Transverse colon (tissue), 4 donors: Measurements from ENCODE around the gene FAM78B. TPM values are rescaled to one million over a fixed set of nuclear protein-coding genes. Genes with fewer than 3 reads are reported as not detected.

Experiments
- DNase-seq: peaks from one replicate; pipeline ENCODE4 v3.0.0-alpha.2; 2019
- H3K27ac ChIP-seq, 4 donors: fragments of 200-600 bp; sonication (generic); 2 replicates each; pipeline ENCODE4 v1.5.1; 2016 to 2018; ENCODE audit warnings: inconsistent platforms in 4 of 4
- H3K27me3 ChIP-seq: fragments of 200-600 bp; sonication (generic); 2 replicates; pipeline ENCODE4 v1.5.1; 2017; ENCODE audit warnings: inconsistent platforms
- H3K36me3 ChIP-seq, 4 donors: fragments of 200-600 bp; sonication (generic); 2 replicates each; pipeline ENCODE4 v1.5.1; 2017 to 2019; ENCODE audit warnings: inconsistent platforms in 4 of 4
- H3K4me1 ChIP-seq, 4 donors: fragments of 200-600 bp; sonication (generic); 2 replicates each; pipeline ENCODE4 v1.5.1; 2017 to 2020; ENCODE audit warnings: inconsistent platforms in 4 of 4
- H3K4me3 ChIP-seq, 4 donors: fragments of 200-600 bp; sonication (generic); 1 replicate in 1 of 4; 2 replicates in 3 of 4; pipeline versions ENCODE4 v1.5.1 to v1.6.1; 2017 to 2019; ENCODE audit warnings: inconsistent platforms in 4 of 4
- H3K9me3 ChIP-seq, 2 donors: fragments of 200-600 bp; sonication (generic); 2 replicates each; pipeline ENCODE4 v1.5.1; 2017 to 2019; ENCODE audit warnings: inconsistent platforms in 2 of 2
- EP300 ChIP-seq: sonication (generic); formaldehyde crosslinking; IDR thresholded peaks from one replicate; pipeline ENCODE4 v1.6.1; 2017; ENCODE audit warnings: antibody characterized with exemption, low read depth
- POLR2A ChIP-seq: fragments of 450-650 bp; IDR thresholded peaks from one replicate; pipeline ENCODE4 v1.6.1; 2016; ENCODE audit warnings: antibody characterized with exemption, mild to moderate bottlenecking, moderate library complexity
- POLR2AphosphoS5 ChIP-seq, 3 donors: sonication (generic); formaldehyde crosslinking; IDR thresholded peaks; one replicate each; pipeline ENCODE4 v1.6.1; 2016; ENCODE audit warnings: antibody characterized with exemption in 3 of 3
- WGBS, 2 donors: methylation state at CpG; one replicate each; pipeline ENCODE4 v1.1.5; 2018; ENCODE audit warnings: low coverage in 1 of 2; 5-methylcytosine and 5-hydroxymethylcytosine counted together
- in situ Hi-C, 4 donors: fragments of 200-750 bp; cut with MboI; loops; one replicate each; pipeline versions ENCODE4 v1.15.0 to v1.15.1; 2017; ENCODE audit warnings: low sequenced_read_pairs in 3 of 4, low pct_ligation_motif_present in 1 of 4, low pct_unique_long_range_greater_than_20kb in 1 of 4
- intact Hi-C: fragments of 100-400 bp; cut with DNase I; formaldehyde crosslinking; loops from one replicate; pipeline ENCODE4 v1.15.1; 2023; ENCODE audit warnings: low total_unique reads
- total RNA-seq, 4 donors: library from RNA; depleted of rRNA; stranded (reverse); fragments of >200 nt; gene quantifications; one replicate each; pipeline ENCODE4 v1.1.0, GENCODE V29; 2016
- TF ChIP-seq, protein P1 (sequence below), 5 experiments: fragments of 200-600 bp in 3 of 5; fragments of 450-650 bp in 2 of 5; sonication (generic) in 3 of 5; IDR thresholded peaks; 1 replicate in 2 of 5; 2 replicates in 3 of 5; pipeline ENCODE4 v1.5.1; 2016 to 2017; ENCODE audit warnings: antibody characterized with exemption in 5 of 5, inconsistent platforms in 3 of 5, mild to moderate bottlenecking in 2 of 5, moderate library complexity in 1 of 5

FAM78B gene
- total RNA-seq, 4 donors from 2014 or later: 0.40 to 5.2 (median 0.80) TPM

DNA sequence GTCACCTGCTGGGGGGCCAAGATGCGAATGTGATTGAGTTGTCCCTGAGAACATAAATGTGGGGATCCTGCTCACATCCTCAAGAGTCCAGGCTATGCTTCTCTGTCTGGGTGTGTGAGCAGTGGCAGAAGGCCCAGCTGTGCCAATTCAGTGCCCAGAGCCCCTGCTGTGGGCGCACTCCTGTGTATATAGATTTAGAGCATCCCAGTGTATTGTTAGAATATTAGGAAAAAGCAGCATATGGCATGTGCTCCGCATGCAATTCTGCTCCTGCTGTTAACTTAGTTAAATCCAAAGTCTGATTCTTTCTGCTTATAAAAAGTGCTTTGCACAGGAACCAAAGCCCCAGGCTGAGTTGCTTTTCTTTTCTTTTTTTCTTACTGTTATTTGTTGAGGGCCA is 37.8 kb downstream of the FAM78B start:
- no peaks in the 10 kb centered on the region for H3K4me1 ChIP-seq
- no peak overlapping the region for H3K4me3 ChIP-seq
- no peaks in the 10 kb centered on the region for H3K27me3 ChIP-seq
- no peak overlapping the region for H3K27ac ChIP-seq
- WGBS, 2 donors: 96 to 100% methylated on average over 2 to 3 of the region's 3 CpGs
- no peaks in the 10 kb centered on the region for H3K9me3 ChIP-seq
- TF ChIP-seq EP300: no peak
- DNase-seq: no peak
- no peaks in the 10 kb centered on the region for H3K36me3 ChIP-seq
- in situ Hi-C loops: no loop called here
- intact Hi-C loops: no loop called here

DNA sequence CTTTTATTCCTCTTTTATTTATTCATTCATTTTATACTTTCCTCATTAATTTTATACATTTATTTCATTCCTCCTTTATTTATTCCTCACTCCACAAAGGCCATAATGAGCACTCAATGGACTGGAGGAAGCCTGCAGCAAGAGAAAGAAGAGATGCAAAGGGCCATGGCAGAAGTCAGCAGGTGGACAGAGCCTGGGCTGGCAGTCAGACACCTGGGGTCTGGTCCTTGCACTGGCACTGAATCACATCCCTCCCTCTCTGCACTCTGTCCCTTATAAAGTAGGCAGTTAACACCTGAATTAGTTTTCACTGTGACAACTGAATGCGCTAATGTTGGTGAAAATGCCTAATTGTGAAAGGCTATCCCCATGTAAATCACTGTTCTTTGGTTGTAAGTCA is 38.6 kb downstream of the FAM78B start:
- H3K27me3 ChIP-seq: no peaks in the 10 kb centered on the region
- no peak for TF ChIP-seq EP300
- no peak for TF ChIP-seq POLR2AphosphoS5 (IDR thresholded peaks at IDR 0.05)
- TF ChIP-seq, protein P1, sequence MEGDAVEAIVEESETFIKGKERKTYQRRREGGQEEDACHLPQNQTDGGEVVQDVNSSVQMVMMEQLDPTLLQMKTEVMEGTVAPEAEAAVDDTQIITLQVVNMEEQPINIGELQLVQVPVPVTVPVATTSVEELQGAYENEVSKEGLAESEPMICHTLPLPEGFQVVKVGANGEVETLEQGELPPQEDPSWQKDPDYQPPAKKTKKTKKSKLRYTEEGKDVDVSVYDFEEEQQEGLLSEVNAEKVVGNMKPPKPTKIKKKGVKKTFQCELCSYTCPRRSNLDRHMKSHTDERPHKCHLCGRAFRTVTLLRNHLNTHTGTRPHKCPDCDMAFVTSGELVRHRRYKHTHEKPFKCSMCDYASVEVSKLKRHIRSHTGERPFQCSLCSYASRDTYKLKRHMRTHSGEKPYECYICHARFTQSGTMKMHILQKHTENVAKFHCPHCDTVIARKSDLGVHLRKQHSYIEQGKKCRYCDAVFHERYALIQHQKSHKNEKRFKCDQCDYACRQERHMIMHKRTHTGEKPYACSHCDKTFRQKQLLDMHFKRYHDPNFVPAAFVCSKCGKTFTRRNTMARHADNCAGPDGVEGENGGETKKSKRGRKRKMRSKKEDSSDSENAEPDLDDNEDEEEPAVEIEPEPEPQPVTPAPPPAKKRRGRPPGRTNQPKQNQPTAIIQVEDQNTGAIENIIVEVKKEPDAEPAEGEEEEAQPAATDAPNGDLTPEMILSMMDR (IDR thresholded peaks at IDR 0.05): no peak
- TF ChIP-seq POLR2A: no peak
- intact Hi-C loops (no loop called here), in situ Hi-C loops (no loop called here)
- no peak for DNase-seq
- no peaks in the 10 kb centered on the region for H3K9me3 ChIP-seq
- H3K4me1 ChIP-seq: no peaks in the 10 kb centered on the region
- H3K4me3 ChIP-seq: no peak overlapping the region
- WGBS, 2 donors: 96% methylated on average over 1 of the region's 1 CpG; no CpG with 5 or more reads in 1 of the 2 donors
- no peaks in the 10 kb centered on the region for H3K36me3 ChIP-seq
- H3K27ac ChIP-seq: no peak overlapping the region

DNA sequence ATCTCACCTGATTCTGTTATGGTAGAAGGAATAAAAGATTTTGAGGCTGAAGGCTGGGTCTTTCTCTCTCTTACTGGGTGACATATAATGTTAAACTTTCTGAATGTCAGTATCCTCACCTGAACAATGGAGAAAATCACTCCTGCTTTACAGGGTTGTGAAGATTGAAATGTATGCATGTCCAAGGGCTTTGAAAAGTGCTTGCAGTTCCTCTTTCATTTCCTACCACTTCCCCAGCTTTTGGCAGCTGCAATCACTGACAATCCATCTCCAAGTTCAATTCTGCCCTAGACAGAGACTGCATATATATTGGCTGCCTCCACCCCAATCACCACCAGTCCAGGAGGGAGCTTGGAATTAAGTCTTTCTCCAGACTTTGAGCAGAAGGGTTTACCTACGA is 39.8 kb downstream of the FAM78B start:
- Histone ChIP-seq H3K4me1 (no peaks in the 10 kb centered on the region), H3K27ac (no peak overlapping the region), H3K27me3 (no peaks in the 10 kb centered on the region), H3K4me3 (no peak overlapping the region), H3K36me3 (no peaks in the 10 kb centered on the region), H3K9me3 (no peaks in the 10 kb centered on the region)
- intact Hi-C loops (no loop called here), in situ Hi-C loops (no loop called here)
- DNase-seq: no peak
- TF ChIP-seq, protein P1 (IDR thresholded peaks at IDR 0.05): no peak
- no peak for TF ChIP-seq EP300
- 84% methylated on average over 1 of the region's 1 CpG; no CpG with 5 or more reads in 1 of the 2 donors for WGBS, 2 donors

DNA sequence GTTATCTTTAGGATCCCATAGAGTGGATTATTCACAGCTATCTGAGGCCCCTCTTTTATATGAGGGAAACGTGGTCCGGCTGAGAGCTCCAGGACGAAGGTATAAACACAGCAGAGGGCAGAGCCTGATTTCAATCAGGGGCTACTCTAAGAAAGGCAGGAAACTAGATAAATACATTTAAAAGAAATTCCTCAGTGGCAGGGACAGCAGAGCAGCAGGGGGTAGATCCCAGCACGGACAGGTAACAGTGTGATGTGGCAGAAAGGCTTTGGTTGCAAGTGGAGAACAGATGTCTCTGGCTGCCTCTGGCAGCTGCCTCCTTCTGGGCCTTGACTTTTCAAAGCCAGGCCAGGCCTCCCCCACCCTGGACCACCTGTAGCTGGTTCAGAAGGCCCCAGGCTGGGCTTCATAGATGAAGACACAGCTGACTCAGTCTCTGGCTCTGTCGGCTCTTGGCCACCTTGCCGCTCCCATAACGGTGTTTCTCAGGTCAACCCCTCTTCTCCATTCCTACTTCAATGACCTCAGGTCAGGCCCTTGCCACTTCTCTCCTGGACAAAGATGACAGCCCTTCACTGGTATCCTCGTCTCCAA is 43.8 kb downstream of the FAM78B start:
- intact Hi-C loops: no loop called here
- no peak for DNase-seq
- Histone ChIP-seq H3K36me3 (no peaks in the 10 kb centered on the region), H3K4me3 (no peak overlapping the region), H3K4me1 (no peaks in the 10 kb centered on the region), H3K27ac (no peak overlapping the region), H3K9me3 (no peaks in the 10 kb centered on the region), H3K27me3 (no peaks in the 10 kb centered on the region)
- TF ChIP-seq EP300 (no peak), POLR2AphosphoS5 (IDR thresholded peaks at IDR 0.05) (no peak), POLR2A (no peak)
- TF ChIP-seq, protein P1 (IDR thresholded peaks at IDR 0.05): no peak
- in situ Hi-C loops: no loop called here
- 83 to 87% methylated on average over 3 to 8 of the region's 8 CpGs for WGBS, 2 donors

DNA sequence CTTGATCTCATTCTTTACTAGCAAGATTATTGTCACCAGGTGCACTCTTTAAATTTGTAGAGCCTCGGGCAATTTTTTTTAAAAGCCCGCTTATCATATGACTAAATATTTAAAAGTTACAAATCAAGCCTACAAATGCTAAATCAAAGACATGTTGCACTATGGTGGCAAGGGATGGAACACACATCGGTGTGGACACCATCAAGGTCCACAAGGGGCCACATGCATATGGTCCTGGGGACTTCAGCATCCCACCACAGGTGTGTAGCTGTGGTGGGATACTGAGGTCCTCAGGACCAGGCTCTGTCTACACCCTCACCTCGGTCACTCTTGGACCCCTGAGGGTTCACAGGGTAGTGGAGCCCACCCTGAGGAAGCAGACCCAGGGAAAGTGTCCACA is 45.8 kb downstream of the FAM78B start:
- no peak for DNase-seq
- WGBS, 2 donors: 84 to 100% methylated on average over 2 to 4 of the region's 4 CpGs
- Histone ChIP-seq H3K4me3 (no peak overlapping the region), H3K9me3 (no peaks in the 10 kb centered on the region), H3K27ac (no peak overlapping the region), H3K27me3 (no peaks in the 10 kb centered on the region), H3K36me3 (no peaks in the 10 kb centered on the region), H3K4me1 (no peaks in the 10 kb centered on the region)
- no peak for TF ChIP-seq EP300
- TF ChIP-seq, protein P1 (IDR thresholded peaks at IDR 0.05): no peak
- TF ChIP-seq POLR2AphosphoS5 (IDR thresholded peaks at IDR 0.05): no peak
- TF ChIP-seq POLR2A: no peak
- intact Hi-C loops (no loop called here), in situ Hi-C loops (no loop called here)
